Adrenal gland (tissue), 12 donors: Measurements from ENCODE around the gene PJA2. TPM values are rescaled to one million over a fixed set of nuclear protein-coding genes. Genes with fewer than 3 reads are reported as not detected.

Experiments
- DNase-seq, 7 donors: peaks; one replicate each; pipeline ENCODE4 v3.0.0-alpha.2; 2019 to 2020
- H3K27ac ChIP-seq, 5 donors: fragments of 200-600 bp; sonication (generic) in 4 of 5; 1 replicate in 3 of 5; 2 replicates in 2 of 5; pipeline versions ENCODE4 v1.5.1 to v1.8.0; 2016 to 2020; ENCODE audit warnings: mild to moderate bottlenecking in 1 of 5
- H3K27me3 ChIP-seq: fragments of 200-600 bp; 2 replicates; pipeline ENCODE4 v1.8.0; 2021
- H3K36me3 ChIP-seq, 2 donors: fragments of 200-600 bp; replicated peaks in 1 of 2; 1 replicate in 1 of 2; 2 replicates in 1 of 2; pipeline versions ENCODE4 v1.5.1 to v1.8.0; 2018 to 2022
- H3K4me1 ChIP-seq, 2 donors: fragments of 200-600 bp; replicated peaks in 1 of 2; 1 replicate in 1 of 2; 2 replicates in 1 of 2; pipeline versions ENCODE4 v1.5.1 to v1.8.0; 2018 to 2021
- H3K4me3 ChIP-seq, 4 donors: fragments of 200-600 bp; sonication (generic) in 3 of 4; one replicate each; pipeline ENCODE4 v1.5.1; 2016 to 2018
- H3K9me3 ChIP-seq, 3 donors: fragments of 200-600 bp; sonication (generic) in 1 of 3; replicated peaks in 1 of 3; 1 replicate in 2 of 3; 2 replicates in 1 of 3; pipeline versions ENCODE4 v1.5.1 to v1.8.0; 2016 to 2021
- CTCF ChIP-seq, 6 experiments: fragments of 450-650 bp in 4 of 6; fragments of 200-600 bp in 2 of 6; sonication (generic) in 1 of 6; IDR thresholded peaks; 1 replicate in 5 of 6; 2 replicates in 1 of 6; pipeline versions ENCODE4 v1.5.1 to v1.8.0; 2016 to 2021; ENCODE audit warnings: antibody characterized with exemption in 6 of 6, mild to moderate bottlenecking in 2 of 6, moderate library complexity in 1 of 6
- POLR2A ChIP-seq, 2 donors: fragments of 450-650 bp; IDR thresholded peaks; one replicate each; pipeline ENCODE4 v1.6.1; 2017; ENCODE audit warnings: antibody characterized with exemption in 2 of 2, mild to moderate bottlenecking in 2 of 2, moderate library complexity in 1 of 2
- WGBS, 4 donors: extraction: QIAGEN DNeasy Blood & Tissue Kit in 2 of 4; methylation state at CpG; one replicate each; pipeline versions ENCODE4 v1.1.5 to v1.1.7; 2013 to 2017; 5-methylcytosine and 5-hydroxymethylcytosine counted together
- intact Hi-C, 2 donors: fragments of 100-400 bp; cut with DNase I; formaldehyde crosslinking; loops; one replicate each; pipeline versions ENCODE4 v1.14.1 to v1.15.0; 2022 to 2023
- polyA plus RNA-seq, 3 donors: library from polyadenylated mRNA; stranded (reverse); fragments of 200-250 nt in 2 of 3; fragments of 350-450 nt in 1 of 3; fragmentation: Illumina TruSeq in 1 of 3; extraction: RNeasy Lipid Tissue Mini Kit (QIAGEN cat#74804) in 1 of 3; gene quantifications; one replicate each; pipeline ENCODE4 v1.2.3, GENCODE V29; 2013 to 2014
- total RNA-seq, 9 donors: library from RNA; depleted of rRNA in 4 of 9; stranded (reverse); fragments of >200 nt in 4 of 9; fragments of 120-200 nt in 1 of 9; fragmentation: NEBNext Ultra II Directional in 1 of 9; extraction: Animal tissue kit (Norgen Biotek cat#: 25700) in 1 of 9; gene quantifications; one replicate each; pipeline versions ENCODE4 v1.1.0 to v1.2.4, GENCODE V29; 2013 to 2023
- donor health status: healthy with polysubstance abuse.
- donor health status: Bipolar disorder and iron deficiency.
- donor health status: DM: yes; HTN: yes; CAD: no.
- donor health status: DM: no; HTN: no; CAD: no.
- donor health status: DM: no; HTN: no; CAD: no.
- donor health status: DM: yes; HTN: yes; CAD: no.

Gene PJA2
- total and polyA plus RNA-seq, 12 donors: 16.7 to 134 (median 89.1) TPM

GRCh38 chr5:109349388-109349787, 60.4 kb downstream of the PJA2 start:
- peaks cover 0 to 23% of the 10 kb centered on the region in 2 donors for H3K36me3 ChIP-seq
- TF ChIP-seq POLR2A (IDR thresholded peaks at IDR 0.05) (no peak), CTCF (IDR thresholded peaks at IDR 0.05) (no peak)
- intact Hi-C loops: no loop called here
- no peaks in the 10 kb centered on the region for H3K27me3 ChIP-seq
- DNase-seq: no peak
- no peaks in the 10 kb centered on the region for H3K9me3 ChIP-seq
- H3K4me1 ChIP-seq: peaks cover 0 to 20% of the 10 kb centered on the region in 2 donors
- no peak overlapping the region for H3K27ac ChIP-seq
- WGBS, 4 donors: 80 to 94% (median 91%) methylated on average over 2 of the region's 2 CpGs
- H3K4me3 ChIP-seq: no peak overlapping the region

GRCh38 chr5:109347252-109347888, 62.4 kb downstream of the PJA2 start:
- Histone ChIP-seq H3K36me3 (peaks cover 0 to 26% of the 10 kb centered on the region in 2 donors), H3K27ac (no peak overlapping the region), H3K9me3 (no peaks in the 10 kb centered on the region), H3K4me3 (no peak overlapping the region), H3K27me3 (no peaks in the 10 kb centered on the region), H3K4me1 (peaks cover 0 to 18% of the 10 kb centered on the region in 2 donors)
- TF ChIP-seq CTCF (IDR thresholded peaks at IDR 0.05) (no peak), POLR2A (IDR thresholded peaks at IDR 0.05) (no peak)
- intact Hi-C loops: no loop called here
- no peak for DNase-seq

DNA sequence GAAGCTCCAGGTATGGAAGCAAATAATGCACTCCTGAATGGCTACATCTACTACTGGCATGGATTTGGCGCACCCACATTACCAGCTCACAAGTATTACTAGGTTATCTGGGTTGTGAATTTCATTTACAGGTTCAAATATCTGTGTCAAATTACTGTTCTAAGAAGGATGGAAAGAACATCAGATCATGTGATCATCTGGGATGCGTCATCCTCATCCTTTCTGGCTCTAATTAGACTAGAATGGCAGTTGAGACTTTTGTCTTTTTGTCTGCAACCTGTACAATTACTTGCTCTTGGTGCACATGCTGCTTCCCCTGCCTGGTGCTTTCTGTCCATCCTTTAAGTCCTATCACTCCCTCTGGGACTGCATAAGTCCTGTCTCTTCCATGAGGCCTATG, 64.1 kb downstream of the PJA2 start:
- DNase-seq: no peak
- H3K27me3 ChIP-seq: no peaks in the 10 kb centered on the region
- peaks cover 0 to 26% of the 10 kb centered on the region in 2 donors for H3K36me3 ChIP-seq
- TF ChIP-seq CTCF (IDR thresholded peaks at IDR 0.05) (no peak), POLR2A (IDR thresholded peaks at IDR 0.05) (no peak)
- no peak overlapping the region for H3K27ac ChIP-seq
- peaks cover 0 to 1% of the 10 kb centered on the region in 2 donors for H3K4me1 ChIP-seq
- H3K4me3 ChIP-seq: no peak overlapping the region
- no peaks in the 10 kb centered on the region for H3K9me3 ChIP-seq
- intact Hi-C loops: no loop called here
- 91 to 95% (median 94%) methylated on average over 2 of the region's 2 CpGs for WGBS, 4 donors

DNA sequence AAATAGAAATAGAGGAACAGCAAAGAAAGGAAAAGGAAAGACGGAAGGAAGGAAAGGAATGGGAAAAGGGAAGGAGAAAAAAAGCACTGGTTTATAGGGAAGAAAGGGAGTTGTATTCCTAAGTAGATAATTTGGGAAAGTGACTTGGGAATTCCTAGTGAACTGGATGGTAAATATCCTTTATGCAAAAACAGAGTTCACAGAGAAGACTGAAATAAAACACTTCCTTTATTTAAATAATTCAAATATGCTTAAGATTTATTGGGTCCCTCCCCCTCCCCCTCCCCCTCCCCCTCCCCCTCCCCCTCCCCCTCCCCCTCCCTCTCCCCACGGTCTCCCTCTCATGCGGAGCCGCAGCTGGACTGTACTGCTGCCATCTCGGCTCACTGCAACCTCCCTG, 69.4 kb downstream of the PJA2 start:
- no peak for TF ChIP-seq CTCF (IDR thresholded peaks at IDR 0.05)
- no peak for TF ChIP-seq POLR2A (IDR thresholded peaks at IDR 0.05)
- DNase-seq: no peak
- peaks cover 0 to 23% of the 10 kb centered on the region in 2 donors for H3K36me3 ChIP-seq
- 80 to 96% (median 89%) methylated on average over 1 to 5 of the region's 5 CpGs for WGBS, 4 donors
- no peaks in the 10 kb centered on the region for H3K4me1 ChIP-seq
- H3K4me3 ChIP-seq: no peak overlapping the region
- H3K27me3 ChIP-seq: no peaks in the 10 kb centered on the region
- no peak overlapping the region for H3K27ac ChIP-seq
- intact Hi-C loops: no loop called here
- H3K9me3 ChIP-seq: no peaks in the 10 kb centered on the region
